Measurements from ENCODE around the gene CPNE7.

The CPNE7 gene

GRCh38 chr16:89610108-89610453, 34.5 kb downstream of the CPNE7 start:
- no peak for DNase-seq (ENCODE audit: low read depth)
- in situ Hi-C loops (cut with HindIII; ENCODE audit: low sequenced_read_pairs): no loop called here
- no peak overlapping the region for H3K4me3 ChIP-seq (ENCODE audit: low read depth, low read length)
- TF ChIP-seq, protein P1, sequence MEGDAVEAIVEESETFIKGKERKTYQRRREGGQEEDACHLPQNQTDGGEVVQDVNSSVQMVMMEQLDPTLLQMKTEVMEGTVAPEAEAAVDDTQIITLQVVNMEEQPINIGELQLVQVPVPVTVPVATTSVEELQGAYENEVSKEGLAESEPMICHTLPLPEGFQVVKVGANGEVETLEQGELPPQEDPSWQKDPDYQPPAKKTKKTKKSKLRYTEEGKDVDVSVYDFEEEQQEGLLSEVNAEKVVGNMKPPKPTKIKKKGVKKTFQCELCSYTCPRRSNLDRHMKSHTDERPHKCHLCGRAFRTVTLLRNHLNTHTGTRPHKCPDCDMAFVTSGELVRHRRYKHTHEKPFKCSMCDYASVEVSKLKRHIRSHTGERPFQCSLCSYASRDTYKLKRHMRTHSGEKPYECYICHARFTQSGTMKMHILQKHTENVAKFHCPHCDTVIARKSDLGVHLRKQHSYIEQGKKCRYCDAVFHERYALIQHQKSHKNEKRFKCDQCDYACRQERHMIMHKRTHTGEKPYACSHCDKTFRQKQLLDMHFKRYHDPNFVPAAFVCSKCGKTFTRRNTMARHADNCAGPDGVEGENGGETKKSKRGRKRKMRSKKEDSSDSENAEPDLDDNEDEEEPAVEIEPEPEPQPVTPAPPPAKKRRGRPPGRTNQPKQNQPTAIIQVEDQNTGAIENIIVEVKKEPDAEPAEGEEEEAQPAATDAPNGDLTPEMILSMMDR (IDR thresholded peaks at IDR 0.05; ENCODE audit: low read depth, low read length, missing control alignments): no peak

DNA sequence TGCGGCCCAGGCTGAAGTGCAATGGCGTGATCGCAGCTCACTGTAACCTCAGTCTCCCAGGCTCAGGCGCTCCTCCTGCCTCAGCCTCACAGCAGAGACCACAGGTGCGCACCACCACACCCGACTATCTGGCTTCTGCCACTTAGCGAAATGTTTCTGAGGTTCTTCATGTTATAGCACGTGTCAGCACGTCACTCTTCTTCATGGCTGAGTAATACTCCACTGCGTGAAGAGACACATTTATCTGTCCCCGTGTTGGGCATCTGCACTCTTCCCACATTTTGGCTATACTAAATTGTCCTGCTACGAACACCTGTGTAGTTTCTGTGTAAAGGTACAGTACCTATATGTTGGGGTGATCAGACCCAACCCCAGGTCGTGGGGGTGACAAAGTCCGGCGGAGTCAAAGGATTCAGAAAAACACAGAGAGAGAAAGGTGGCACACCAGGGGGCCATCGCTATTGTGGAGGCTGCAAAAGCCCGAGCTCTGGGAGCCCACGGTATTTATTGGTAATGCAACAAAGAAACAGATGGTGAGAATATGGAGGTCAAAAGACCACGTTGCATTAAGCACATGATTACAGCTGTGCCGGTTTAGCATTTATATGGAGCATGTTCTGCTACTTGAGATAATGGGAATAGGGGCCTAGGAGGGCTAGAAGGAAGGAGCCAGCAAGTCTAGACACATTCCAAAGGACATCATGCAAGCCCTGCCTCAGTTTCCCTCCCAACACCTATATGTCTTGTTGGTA, 37.0 kb downstream of the CPNE7 start:
- TF ChIP-seq, protein P1 (IDR thresholded peaks at IDR 0.05; ENCODE audit: low read depth, low read length, missing control alignments): no peak
- H3K4me3 ChIP-seq (ENCODE audit: low read depth, low read length): no peak overlapping the region
- in situ Hi-C loops (cut with HindIII; ENCODE audit: low sequenced_read_pairs): no loop called here
- no peak for DNase-seq (ENCODE audit: low read depth)

- H3K4me3 ChIP-seq (ENCODE audit: low read depth, low read length): no peak within 1 kb of the TSS
- TF ChIP-seq, protein P1 (IDR thresholded peaks at IDR 0.05; ENCODE audit: low read depth, low read length, missing control alignments): no peak
- in situ Hi-C loops (cut with HindIII; ENCODE audit: low sequenced_read_pairs): no loop called here
- no peak for DNase-seq (ENCODE audit: low read depth)
Observed at GRCh38 chr16:89613231-89613953, 37.8 kb downstream of the CPNE7 start, which contains the start of gene DPEP1. Gene DPEP1, plus strand, starts transcription at chr16:89613642. Its CDS starts 16,769 bp downstream, at chr16:89630411.

DNA sequence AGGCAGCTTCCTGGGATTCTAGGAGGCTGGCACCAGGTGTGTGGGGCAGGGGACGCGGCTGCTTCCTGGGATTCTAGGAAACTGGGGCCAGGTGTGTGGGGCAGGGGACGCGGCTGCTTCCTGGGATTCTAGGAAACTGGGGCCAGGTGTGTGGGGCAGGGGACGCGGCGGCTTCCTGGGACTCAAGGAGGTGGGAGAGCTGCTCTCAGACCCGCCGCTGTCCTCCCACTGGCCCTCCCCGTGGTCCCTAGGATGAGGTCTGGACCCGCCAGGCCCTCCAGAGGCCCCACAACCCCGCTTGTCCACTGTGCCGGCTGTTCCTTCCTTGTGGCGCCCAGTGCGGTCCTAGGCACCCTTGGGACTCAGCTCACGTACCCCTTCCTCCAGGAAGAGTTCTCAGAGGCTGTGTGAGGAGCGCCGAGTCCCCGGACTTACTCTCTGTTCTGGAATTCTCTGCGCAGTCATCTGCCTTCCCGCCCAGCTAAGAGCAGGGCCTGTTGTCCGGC, 38.4 kb downstream of the CPNE7 start:
- DNase-seq (ENCODE audit: low read depth): no peak
- TF ChIP-seq, protein P1 (IDR thresholded peaks at IDR 0.05; ENCODE audit: low read depth, low read length, missing control alignments): no peak
- in situ Hi-C loops (cut with HindIII; ENCODE audit: low sequenced_read_pairs): no loop called here
- no peak overlapping the region for H3K4me3 ChIP-seq (ENCODE audit: low read depth, low read length)

DNA sequence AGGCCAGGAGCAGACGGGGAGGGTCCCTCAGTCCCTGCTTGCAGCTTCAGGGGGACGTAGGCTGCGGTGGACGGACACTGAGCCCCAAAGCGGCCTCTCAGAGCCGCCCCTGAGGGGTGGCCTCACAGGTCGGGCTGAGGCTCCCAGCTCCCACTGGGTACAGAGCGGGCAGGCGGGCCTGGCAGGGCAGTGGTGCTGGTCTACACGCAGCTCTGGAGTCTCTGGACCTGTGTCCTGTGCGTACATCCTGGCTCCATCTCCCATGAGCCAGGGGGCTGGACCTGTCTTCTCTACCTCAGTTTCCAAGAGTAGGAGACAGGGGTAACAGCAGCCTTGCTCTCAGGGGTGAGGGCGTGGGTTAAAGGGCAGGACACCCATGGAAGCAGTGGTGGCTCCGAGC, 39.6 kb downstream of the CPNE7 start:
- in situ Hi-C loops (cut with HindIII; ENCODE audit: low sequenced_read_pairs): no loop called here
- no peak for DNase-seq (ENCODE audit: low read depth)
- TF ChIP-seq, protein P1 (IDR thresholded peaks at IDR 0.05; ENCODE audit: low read depth, low read length, missing control alignments): no peak
- H3K4me3 ChIP-seq (ENCODE audit: low read depth, low read length): no peak overlapping the region

- DNase-seq (ENCODE audit: low read depth): no peak
- TF ChIP-seq, protein P1 (IDR thresholded peaks at IDR 0.05; ENCODE audit: low read depth, low read length, missing control alignments): peak; percentile 78
- no peak overlapping the region for H3K4me3 ChIP-seq (ENCODE audit: low read depth, low read length)
- in situ Hi-C loops (cut with HindIII; ENCODE audit: low sequenced_read_pairs): no loop called here
Observed at GRCh38 chr16:89615596-89616090, 40.1 kb downstream of the CPNE7 start.

Measured in astrocyte of the cerebellum (primary cell).